Forelimb muscle (tissue), 1 donor: ENCODE results near the gene TTLL8. TPM values are rescaled to one million over a fixed set of nuclear protein-coding genes. Genes with fewer than 3 reads are reported as not detected.
"Not testable (repeated sequence)": the region's sequence is repeated elsewhere in the genome, so short reads cannot be mapped to it uniquely, and the experiment has no call there.

Source experiments
- DNase-seq: peaks from one replicate; pipeline ENCODE4 v3.0.0-alpha.2; 2013; ENCODE audit warnings: low read depth
- polyA plus RNA-seq: library from polyadenylated mRNA; unstranded; fragments of 120-200 nt; gene quantifications from one replicate; pipeline ENCODE4 v1.2.1, GENCODE V29; 2013; ENCODE audit not compliant: insufficient read length

Gene TTLL8
- polyA plus RNA-seq, 1 donor = not detected

DNA sequence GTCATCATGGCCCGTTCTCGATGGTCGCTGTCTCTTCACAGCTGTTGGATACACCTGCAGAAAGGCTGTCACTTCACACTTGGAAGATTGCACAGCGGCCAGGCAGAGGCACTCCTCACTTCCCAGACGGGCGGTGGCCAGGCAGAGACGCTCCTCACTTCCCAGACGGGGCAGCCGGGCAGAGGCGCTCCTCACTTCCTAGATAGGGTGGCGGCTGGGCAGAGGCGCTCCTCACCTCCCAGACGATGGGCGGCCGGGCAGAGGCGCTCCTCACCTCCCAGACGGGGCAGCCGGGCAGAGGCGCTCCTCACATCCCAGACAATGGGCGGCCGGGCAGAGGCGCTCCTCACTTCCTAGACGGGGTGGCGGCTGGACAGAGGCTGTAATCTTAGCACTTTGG is 68.3 kb downstream of the TTLL8 start:
- not testable (repeated sequence) for DNase-seq

DNA sequence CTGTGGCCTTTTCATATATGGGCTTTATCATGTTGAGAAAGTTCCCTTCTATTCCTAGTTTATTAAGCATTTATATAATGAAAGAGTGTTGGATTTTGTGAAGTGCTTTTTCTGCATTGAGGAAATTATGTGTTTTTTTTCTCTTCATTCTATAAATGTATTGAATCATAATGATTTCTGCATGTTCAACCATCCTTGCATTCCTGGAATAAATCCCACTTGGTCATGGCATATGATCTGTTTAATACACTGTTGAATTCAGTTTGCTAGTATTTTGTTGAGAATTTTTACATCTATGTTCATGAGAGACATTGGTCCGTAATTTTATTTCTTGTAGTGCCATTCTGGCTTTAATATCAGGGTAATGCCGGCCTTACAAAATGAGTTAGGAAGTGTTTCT is 71.8 kb downstream of the TTLL8 start:
- DNase-seq = no peak

DNA sequence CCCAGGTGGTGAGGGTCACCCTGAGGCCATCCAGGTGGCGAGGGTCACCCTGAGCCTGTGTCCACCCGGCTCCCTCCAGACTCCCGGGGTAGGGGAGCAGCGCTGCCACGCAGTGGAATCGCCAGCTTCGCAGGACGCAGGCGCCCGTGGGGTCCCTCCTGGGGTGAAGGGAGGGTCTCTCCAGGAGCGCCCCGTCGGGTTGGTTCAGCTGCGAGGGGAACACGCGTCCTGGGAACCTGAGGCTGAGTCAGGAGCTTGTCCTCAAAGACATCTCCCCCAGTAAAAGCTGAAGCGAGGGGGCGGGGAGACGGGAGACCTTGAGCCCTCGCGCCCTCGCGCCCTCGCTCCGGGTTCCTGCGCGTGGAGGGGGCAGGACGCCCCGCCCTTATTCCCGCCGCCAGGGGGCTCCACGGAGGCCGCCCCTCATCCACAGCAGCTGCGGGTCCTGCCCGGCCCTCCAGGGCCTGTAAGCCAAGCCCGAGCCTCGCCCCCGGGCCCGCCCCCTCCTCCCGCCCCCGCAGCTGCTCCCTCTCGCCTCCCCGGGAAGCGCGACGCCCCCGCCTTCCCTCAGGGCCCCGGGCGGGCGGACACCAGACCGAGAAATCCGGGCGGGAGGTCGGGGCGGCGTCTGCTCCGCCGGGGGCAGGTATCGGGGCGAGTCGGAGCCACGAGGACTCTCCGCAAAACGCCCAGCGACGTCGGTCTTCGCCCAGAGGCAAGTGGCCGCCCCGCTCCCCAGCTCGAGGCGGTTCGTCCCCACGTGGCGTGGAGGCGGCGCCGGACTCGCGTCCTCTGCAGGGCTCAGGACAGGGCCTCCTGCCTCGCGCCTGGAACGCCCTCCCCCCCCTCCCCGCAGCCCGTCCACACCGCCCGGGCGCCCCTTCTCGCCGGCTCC is 74.7 kb downstream of the TTLL8 start:
- no peak for DNase-seq

DNA sequence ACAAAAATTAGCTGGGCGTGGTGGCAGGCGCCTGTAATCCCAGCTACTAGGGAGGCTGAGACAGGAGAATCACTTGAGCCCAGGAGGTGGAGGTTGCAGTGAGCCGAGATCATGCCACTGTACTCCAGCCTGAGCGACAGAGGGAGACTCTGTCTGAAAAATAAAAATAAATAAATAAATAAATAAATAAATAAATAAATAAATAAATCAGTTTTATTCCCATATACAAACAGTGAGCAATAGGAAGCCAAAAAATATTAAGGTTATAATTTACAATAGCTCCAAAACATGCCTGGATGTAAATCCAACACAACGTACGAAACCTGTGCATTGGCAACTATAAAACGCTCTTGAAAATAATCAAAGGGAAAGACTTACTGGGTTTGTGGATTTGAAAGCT is 76.3 kb downstream of the TTLL8 start:
- not testable (repeated sequence) for DNase-seq

DNA sequence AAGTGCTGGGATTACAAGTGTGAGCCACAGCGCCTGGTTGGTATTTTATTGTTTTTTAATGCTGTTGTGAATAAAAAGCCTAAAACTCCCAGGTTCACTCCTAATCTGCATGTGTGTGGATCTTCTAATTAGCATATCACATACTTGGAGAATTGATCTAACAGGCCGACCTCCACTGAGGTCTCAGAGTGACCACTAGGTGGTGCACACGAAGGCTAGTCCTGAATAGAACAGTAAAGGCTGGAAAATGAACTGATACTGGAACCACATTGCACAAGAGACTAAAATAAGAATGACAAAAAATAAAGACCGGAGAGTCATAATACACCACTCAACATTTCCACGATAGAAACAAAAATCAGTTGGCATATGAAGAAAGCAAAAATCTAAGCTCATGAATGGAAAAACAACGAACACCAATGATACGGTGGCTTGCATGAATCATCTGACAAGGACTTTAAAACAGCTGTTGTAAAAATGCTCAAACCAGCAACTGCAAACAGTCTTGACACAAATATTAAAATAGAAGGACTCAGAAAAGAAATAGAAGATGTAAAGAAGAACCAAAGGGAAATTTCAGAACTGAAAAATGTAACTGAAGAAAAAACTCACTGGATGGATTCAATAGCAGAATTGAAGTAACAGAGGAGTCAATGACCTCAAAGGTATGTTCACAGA is 78.4 kb downstream of the TTLL8 start:
- DNase-seq = no peak

DNA sequence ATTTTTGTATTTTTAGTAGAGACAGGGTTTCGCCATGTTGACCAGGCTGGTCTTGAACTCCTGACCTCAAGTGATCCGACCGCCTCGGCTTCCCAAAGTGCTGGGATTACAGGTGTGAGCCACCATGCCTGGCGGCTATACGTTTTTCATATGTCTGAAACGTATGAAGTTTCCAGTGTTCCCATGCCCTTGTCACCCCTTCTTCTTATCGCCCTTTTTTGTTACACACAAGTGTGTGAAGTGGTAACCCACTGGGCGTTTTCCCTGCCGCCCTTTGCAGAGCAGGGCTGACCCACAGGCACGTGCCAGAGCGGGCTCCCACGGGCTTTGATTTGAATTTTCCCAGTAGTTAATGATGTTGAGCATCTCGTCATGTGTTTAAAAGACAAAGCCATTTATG is 80.5 kb downstream of the TTLL8 start:
- DNase-seq = no peak

DNA sequence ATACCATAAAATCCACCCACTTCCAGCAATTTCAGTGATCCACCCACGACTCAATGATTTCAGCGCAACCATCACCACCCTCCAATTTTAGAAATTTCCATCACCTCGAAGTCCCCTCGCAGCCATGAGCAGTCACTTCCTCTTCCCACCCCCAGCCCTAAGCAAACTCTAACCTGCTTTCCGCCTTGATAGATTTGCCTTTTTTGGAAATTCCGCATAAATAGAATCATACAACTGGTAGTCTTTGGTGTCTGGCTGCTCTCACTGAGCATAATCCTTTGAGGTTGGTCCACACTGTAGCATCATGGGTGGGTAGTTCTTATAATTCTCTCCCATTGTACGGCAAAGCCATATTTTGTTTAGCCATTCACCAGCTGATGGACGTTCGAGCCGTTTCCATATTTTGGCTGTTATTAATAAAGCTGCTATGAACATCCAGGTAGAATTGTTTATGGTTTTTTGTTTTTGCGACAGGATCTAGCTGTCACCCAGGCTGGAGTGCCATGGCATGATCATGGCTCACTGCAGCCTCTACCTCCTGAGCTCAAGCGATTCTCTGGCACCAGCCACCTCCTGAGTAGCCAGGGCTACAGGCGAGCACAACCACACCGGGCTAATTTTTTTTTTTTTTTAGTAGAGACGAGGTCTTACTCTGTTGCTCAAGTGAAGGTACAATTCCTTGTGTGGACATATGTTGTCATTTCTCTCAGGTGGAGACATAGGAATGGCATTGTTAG is 81.5 kb downstream of the TTLL8 start:
- DNase-seq = no peak

DNA sequence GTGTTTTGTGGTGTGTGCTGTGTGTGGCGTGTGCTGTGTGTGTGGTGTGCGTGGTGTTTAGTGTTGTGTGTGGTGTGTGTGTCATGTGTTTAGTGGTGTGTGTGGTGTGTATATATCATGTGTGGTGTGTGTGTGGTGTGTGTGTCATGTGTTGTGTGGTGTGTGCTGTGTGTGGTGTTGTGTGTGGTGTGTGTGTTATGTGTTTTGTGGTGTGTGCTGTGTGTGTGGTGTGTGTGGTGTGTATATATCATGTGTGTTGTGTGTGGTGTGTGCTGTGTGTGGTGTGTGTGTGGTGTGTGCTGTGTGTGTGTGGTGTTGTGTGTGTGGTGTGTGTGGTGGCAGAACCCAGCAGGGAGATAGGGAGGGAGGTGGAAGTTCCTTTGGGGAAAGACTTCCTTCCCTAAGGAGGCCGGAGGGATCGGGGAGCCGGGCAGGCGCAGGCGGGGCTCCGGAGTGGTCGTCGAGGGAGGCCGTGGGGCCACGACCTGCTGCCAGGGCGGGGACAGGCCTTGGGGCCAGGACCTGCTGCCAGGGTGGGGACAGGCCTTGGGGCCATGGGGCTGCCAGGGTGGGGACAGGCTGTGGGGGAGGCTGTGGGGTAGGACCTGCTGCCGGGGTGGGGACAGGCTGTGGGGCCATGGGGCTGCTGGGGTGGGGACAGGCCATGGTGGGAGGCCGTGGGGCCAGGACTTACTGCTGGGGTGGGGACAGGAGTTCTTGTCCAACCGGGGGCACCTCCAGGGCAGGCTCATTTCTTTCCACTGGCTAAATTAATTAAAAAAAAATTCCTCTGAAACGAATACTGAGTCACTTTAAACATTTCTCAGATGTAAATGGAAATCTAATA is 82.3 kb downstream of the TTLL8 start:
- DNase-seq = no peak

DNA sequence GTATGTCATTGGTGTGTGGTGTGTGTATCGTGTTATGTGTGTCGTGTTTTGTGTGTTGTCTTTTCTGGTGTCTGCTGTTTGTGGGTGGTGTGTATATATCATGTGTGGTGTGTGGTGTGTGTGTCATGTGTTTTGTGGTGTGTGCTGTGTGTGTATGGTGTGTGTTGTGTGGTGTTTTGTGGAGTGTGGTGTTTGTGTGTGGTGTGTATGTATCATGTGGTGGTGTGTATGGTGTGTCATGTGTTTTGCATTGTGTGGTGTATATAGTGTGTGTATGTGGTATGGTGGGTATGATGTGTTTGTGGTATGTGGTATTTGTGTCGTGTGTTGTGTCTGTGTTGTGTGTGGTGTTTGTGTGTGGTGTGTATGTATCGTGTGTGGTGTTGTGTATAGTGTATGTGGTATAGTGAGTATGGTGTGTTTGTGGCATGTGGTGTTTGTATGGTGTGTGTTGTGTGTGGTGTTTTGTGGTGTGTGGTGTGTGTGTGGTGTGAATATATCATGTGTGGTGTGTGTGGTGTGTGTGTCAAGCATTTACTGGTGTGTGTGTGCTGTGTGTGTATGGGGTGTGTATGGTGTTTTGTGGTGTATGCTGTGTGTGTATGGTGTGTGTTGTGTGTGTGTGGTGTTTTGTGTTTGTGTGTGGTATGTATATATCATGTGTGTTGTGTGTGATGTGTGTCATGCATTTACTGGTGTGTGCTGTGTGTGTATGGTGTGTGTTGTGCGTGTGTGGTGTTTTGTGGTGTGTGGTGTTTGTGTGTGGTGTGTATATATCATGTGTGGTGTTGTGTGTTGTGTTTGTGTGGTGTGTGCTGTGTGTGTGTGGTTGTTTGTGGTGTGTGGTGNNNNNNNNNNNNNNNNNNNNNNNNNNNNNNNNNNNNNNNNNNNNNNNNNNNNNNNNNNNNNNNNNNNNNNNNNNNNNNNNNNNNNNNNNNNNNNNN is 84.8 kb downstream of the TTLL8 start:
- DNase-seq = no peak

DNA sequence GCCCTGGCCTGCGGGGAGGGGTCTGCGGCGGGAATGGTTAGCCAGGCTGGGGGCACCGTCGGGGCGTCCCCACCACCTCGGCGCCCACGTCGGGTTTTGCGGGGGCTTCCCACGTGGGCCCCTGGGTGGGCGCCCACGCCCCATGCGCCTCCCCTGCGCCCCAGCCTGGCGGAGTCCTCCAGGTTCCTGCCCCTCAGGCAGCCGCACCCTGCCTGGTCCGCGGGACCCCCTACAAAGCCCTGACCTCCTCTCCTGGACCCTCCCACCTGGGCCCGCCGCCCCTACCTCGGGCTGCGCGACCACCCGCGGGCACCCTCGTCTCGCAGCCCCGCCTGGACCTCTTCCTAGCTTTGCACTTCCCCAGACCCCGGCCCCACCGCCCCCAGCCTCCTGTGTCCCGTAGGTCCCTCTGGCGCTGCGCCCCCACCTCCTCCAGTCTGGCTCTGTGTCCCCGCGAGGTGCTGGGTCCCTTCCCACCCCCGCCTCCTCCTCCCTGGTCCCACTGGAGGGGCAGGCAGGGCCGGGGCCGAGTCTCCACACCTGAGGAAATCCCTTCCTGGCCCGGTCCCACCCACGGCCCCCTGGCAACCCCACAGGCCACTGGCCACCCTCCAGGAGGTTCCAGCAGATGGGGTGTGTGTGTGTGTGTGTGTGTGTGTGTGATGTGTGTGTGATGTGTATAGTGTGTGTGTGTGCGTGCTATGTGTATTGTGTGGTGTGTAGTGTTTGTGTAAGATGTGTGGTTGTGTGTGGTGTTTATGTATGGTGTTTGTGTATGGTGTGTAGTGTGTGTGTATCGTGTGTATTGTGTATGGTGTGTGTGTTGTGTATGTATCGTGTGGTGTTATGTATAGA is 85.7 kb downstream of the TTLL8 start:
- no peak for DNase-seq

DNA sequence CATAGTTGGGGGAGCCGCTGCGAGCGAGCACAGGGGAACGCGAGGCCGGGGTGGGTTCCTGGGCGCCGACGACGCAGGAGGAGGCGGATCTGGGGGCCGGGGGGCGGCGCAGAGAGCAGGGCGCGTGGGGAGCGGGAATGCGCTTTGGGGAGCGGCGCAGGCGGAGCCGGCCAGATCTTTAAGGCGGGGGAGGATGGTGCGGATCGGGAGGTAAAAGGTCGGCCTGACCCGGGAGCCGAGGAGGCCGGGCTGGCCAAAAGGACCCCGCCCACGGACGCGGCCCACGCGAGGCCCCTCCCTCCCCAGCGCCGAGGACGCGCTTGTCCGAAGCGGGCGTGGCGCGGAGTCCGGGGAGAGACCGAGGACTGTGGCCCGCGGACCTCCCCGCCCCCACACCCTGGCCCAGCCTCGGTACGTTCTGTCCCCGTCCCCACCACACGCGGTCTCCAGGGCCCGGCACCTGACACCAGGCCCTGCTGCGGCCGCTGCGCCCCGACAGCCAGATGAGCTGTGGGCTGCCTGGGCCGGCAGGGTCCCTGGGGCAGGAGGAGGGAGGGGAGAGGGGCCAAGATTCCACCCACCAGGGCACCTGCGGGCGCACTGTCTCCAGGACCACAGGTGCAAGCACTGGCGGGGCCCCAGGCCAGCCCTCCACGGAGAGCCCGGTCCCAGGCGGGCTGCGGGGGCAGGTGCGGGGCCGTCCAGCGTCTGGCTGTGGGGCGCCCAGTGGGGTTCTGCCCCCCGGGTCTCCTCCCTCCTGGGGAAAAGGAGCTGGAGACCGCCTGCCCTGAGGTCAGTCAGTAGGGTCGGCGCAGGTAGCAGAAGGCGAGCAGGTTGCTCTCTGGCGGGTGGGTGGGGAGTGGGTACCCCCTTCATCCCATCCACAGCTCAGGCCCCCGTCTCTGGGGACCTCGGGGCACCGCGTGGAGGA is 86.6 kb downstream of the TTLL8 start:
- DNase-seq = no peak

DNA sequence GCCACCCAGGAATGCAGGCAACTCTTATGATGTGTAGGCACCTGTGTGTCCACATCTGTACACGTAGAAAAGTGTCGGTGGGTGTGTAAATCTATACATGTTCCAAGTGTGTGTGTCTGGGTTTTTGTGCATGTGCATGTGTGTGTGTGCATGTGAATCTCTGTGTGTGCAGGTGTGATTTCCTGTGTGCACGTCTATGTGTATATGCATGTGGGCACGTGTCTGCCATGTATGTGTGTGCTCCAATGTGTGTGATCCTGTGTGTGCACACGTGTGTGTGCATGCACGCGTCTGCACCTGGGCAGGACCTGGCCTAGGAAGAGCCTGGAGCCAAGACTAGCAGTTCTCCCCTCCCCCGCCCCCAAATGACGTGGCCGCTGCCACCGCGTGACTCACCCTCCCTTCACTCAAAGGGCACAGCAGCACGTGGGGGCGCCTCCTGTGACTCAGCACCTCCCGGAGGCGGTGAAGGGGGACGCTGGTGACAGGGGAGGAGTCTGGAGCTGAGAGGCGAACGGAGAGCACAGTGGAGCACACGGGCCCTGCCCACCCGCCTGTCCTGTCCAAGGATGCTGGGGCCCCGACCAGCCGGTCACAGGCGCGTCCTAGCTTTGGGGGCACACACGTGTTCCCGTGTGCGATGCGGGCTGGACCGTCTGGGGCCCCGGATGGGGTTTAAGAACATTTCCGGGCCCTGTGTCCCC is 87.4 kb downstream of the TTLL8 start:
- DNase-seq = no peak

DNA sequence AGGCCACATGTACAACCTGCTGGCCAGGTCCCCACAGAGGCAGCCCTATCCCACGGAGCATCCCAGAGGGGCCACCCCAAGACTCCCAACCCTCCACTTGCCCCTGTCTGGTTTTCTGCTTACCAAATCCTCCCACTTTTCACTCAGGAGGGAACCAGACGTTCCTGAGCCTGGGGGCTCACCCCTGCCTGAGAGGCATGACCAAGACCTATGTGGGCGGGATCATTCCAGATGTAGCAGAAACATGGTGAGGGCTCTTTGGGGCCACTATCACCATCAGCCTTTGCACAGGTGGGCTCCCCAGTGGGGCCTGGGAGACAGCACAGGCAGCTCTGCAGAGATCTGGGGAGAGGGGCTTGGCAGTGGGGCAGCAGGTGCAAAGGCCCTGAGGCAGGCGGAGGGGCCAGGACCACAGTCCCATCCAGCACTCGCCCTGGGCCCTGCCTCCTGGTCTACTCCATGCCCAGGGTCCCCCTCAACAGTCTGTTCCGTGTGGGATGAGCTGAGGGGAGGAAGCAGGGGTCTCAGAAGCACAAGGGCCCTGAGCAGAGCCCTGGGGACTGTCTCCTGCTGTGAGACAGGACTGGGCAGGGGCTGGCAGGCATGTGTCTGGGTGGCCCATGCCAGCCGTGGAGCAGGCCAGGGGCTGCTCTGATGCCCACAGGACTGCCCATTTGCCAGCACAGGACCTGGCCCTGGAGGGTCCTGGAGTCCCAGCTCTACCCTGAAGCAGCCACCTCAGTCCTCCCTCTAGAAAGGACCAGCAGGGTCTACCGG is 88.2 kb downstream of the TTLL8 start:
- DNase-seq = no peak

DNA sequence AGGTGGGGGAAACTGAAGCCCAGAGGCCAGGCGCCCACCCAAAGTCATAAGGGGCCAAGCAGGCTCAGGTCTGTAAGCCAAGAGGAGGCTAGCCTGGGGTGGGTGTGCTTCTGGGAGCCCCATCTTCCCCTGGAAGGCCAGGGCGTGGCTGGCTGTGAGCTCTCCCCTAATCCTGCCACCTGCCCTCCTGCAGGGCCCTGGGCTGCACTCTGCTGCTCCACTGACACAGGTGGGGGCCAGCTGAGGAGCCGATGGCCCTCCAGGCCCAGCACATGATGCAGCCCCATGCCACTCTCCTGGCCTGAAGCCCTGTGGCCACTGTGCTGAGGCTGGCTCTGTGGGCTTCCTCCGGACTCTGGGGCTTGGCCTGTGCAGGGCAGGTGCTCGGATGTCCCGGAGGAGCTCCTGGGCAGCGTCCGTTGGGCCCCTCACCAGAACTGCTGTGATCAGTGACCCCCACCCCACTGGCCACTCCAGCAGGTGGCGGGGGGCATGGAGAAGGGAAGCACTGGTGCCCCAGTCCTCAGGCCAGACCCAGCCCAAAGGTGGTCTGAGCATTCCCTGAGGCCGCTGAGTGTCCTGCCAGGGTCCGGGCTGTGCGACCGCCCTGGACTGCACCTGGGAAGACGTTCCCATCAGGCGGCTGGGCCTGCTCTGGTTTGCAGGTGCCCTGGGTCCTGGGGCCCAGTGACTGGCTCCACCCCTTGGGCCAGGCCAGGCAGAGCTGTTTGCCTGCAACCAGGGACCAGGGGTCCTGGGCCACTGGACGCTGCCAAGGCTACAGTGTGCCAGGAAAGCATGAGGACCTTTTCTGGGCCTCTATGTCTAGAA is 89.1 kb downstream of the TTLL8 start:
- DNase-seq = no peak
